Measurements from ENCODE around the gene OR6C2.

GRCh38 chr12:55501601-55502000 lies 57.7 kb downstream of the OR6C2 start:
- TF ChIP-seq, protein P1, sequence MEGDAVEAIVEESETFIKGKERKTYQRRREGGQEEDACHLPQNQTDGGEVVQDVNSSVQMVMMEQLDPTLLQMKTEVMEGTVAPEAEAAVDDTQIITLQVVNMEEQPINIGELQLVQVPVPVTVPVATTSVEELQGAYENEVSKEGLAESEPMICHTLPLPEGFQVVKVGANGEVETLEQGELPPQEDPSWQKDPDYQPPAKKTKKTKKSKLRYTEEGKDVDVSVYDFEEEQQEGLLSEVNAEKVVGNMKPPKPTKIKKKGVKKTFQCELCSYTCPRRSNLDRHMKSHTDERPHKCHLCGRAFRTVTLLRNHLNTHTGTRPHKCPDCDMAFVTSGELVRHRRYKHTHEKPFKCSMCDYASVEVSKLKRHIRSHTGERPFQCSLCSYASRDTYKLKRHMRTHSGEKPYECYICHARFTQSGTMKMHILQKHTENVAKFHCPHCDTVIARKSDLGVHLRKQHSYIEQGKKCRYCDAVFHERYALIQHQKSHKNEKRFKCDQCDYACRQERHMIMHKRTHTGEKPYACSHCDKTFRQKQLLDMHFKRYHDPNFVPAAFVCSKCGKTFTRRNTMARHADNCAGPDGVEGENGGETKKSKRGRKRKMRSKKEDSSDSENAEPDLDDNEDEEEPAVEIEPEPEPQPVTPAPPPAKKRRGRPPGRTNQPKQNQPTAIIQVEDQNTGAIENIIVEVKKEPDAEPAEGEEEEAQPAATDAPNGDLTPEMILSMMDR (IDR thresholded peaks at IDR 0.05) = no peak
- no peak for TF ChIP-seq EZH2 (IDR thresholded peaks at IDR 0.05)
